Measurements from ENCODE around the gene PABPC5.

Gene PABPC5

GRCh38 chrX:91434351-91435168 lies at the start of gene PABPC5:
TSS of gene PABPC5 (plus strand) at chrX:91434839. CDS start at chrX:91435578, 739 bp downstream.
- no peak for DNase-seq (ENCODE audit: low read depth in 2 of 3, low spot score in 1 of 3)

- no peak for DNase-seq (ENCODE audit: low read depth in 2 of 3, low spot score in 1 of 3)
These were observed 45.6 kb upstream of the PABPC5 start for GRCh38 chrX:91389026-91389425.

GRCh38 chrX:91414713-91415112 lies 19.9 kb upstream of the PABPC5 start:
- no peak for DNase-seq (ENCODE audit: low read depth in 2 of 3, low spot score in 1 of 3)

- no peak for DNase-seq (ENCODE audit: low read depth in 2 of 3, low spot score in 1 of 3)
These were observed 756 bp downstream of the PABPC5 start for GRCh38 chrX:91435395-91435794.

Data from stimulated activated CD4-positive, alpha-beta T cell treated with anti-CD3 and anti-CD28 coated beads, Interleukin-12 subunit alpha, Interleukin-12 subunit beta, amount 100 ng/mL, for 48 hours (primary cell).